H9 (cell line): ENCODE measurements around the gene SHB. TPM values are rescaled to one million over a fixed set of nuclear protein-coding genes. Genes with fewer than 3 reads are reported as not detected.

Experiments used
- DNase-seq: peaks from one replicate; pipeline ENCODE4 v3.0.0-alpha.2; 2017
- H2AFZ ChIP-seq: one replicate; pipeline ENCODE4 v1.6.1; 2013; ENCODE audit warnings: mild to moderate bottlenecking, low read length, control low read depth, moderate library complexity
- H2AK5ac ChIP-seq: 2 replicates; pipeline ENCODE4 v1.6.1; 2013; ENCODE audit warnings: low read length, control low read depth, mixed read lengths; ENCODE audit not compliant: insufficient read length
- H2BK120ac ChIP-seq: one replicate; pipeline ENCODE4 v1.6.1; 2013; ENCODE audit warnings: low read depth, mild to moderate bottlenecking, low read length, control low read depth, inconsistent platforms; ENCODE audit not compliant: poor library complexity, severe bottlenecking
- H2BK12ac ChIP-seq: 2 replicates; pipeline ENCODE4 v1.6.1; 2013; ENCODE audit warnings: low read length, control low read depth, mixed read lengths, low read depth; ENCODE audit not compliant: insufficient read length
- H2BK15ac ChIP-seq: 2 replicates; pipeline ENCODE4 v1.6.1; 2013; ENCODE audit warnings: low read depth, low read length, control low read depth
- H2BK20ac ChIP-seq: one replicate; pipeline ENCODE4 v1.6.1; 2013; ENCODE audit warnings: low read depth, mild to moderate bottlenecking, low read length, control low read depth, inconsistent platforms; ENCODE audit not compliant: poor library complexity, severe bottlenecking
- H2BK5ac ChIP-seq: 2 replicates; pipeline ENCODE4 v1.6.1; 2013; ENCODE audit warnings: low read length, control low read depth, mixed read lengths; ENCODE audit not compliant: insufficient read length
- H3K14ac ChIP-seq: 2 replicates; pipeline ENCODE4 v1.6.1; 2013; ENCODE audit warnings: low read length, control low read depth; ENCODE audit not compliant: insufficient read depth
- H3K18ac ChIP-seq: 2 replicates; pipeline ENCODE4 v1.6.1; 2013; ENCODE audit warnings: low read depth, mild to moderate bottlenecking, mixed read lengths, low read length, control low read depth; ENCODE audit not compliant: insufficient read length
- H3K23ac ChIP-seq: 2 replicates; pipeline ENCODE4 v1.6.1; 2013; ENCODE audit warnings: low read length, control low read depth, mixed read lengths, low read depth; ENCODE audit not compliant: insufficient read length
- H3K23me2 ChIP-seq: 2 replicates; pipeline ENCODE4 v1.6.1; 2013; ENCODE audit warnings: low read depth, mild to moderate bottlenecking, mixed read lengths, low read length, control low read depth; ENCODE audit not compliant: insufficient read length, poor library complexity, severe bottlenecking
- H3K27ac ChIP-seq: 2 replicates; pipeline ENCODE4 v1.5.1; 2013; ENCODE audit warnings: low read length, control low read depth, mixed read lengths, low read depth; ENCODE audit not compliant: insufficient read length
- H3K27me3 ChIP-seq: 2 replicates; pipeline ENCODE4 v1.6.1; 2013; ENCODE audit warnings: low read length, control low read depth, inconsistent platforms; ENCODE audit not compliant: insufficient read depth
- H3K4ac ChIP-seq: 2 replicates; pipeline ENCODE4 v1.6.1; 2013; ENCODE audit warnings: low read depth, mild to moderate bottlenecking, control low read depth, inconsistent platforms, low read length, moderate library complexity
- H3K4me1 ChIP-seq: 2 replicates; pipeline ENCODE4 v1.6.1; 2013; ENCODE audit warnings: low read length, control low read depth, inconsistent platforms; ENCODE audit not compliant: insufficient read depth
- H3K4me2 ChIP-seq: 2 replicates; pipeline ENCODE4 v1.6.1; 2013; ENCODE audit warnings: low read length, control low read depth, mixed read lengths; ENCODE audit not compliant: insufficient read length, insufficient read depth
- H3K56ac ChIP-seq: 2 replicates; pipeline ENCODE4 v1.6.1; 2013; ENCODE audit warnings: low read depth, mild to moderate bottlenecking, mixed read lengths, low read length, control low read depth; ENCODE audit not compliant: insufficient read length
- H3K79me1 ChIP-seq: 2 replicates; pipeline ENCODE4 v1.6.1; 2013; ENCODE audit warnings: low read depth, mild to moderate bottlenecking, moderate library complexity, low read length, control low read depth, inconsistent platforms; ENCODE audit not compliant: insufficient read depth, poor library complexity, severe bottlenecking
- H3K79me2 ChIP-seq: 2 replicates; pipeline ENCODE4 v1.6.1; 2013; ENCODE audit warnings: low read length, control low read depth, inconsistent platforms; ENCODE audit not compliant: insufficient read depth
- H3K9ac ChIP-seq: 2 replicates; pipeline ENCODE4 v1.6.1; 2013; ENCODE audit warnings: low read length, control low read depth, mixed read lengths; ENCODE audit not compliant: insufficient read length; ENCODE audit errors: extremely low read depth
- H3K9me3 ChIP-seq: one replicate; pipeline ENCODE4 v1.6.1; 2013; ENCODE audit warnings: low read depth, low read length, inconsistent platforms; ENCODE audit not compliant: control insufficient read depth
- H3T11ph ChIP-seq: one replicate; pipeline ENCODE4 v1.6.1; 2013; ENCODE audit warnings: mild to moderate bottlenecking, low read length, control low read depth, inconsistent platforms
- H4K20me1 ChIP-seq: one replicate; pipeline ENCODE4 v1.6.1; 2013; ENCODE audit not compliant: control insufficient read depth, insufficient read length, insufficient read depth
- H4K5ac ChIP-seq: 2 replicates; pipeline ENCODE4 v1.6.1; 2013; ENCODE audit warnings: low read depth, mild to moderate bottlenecking, mixed read lengths, low read length, control low read depth; ENCODE audit not compliant: insufficient read length
- H4K8ac ChIP-seq: replicated peaks from 2 replicates; pipeline ENCODE4 v1.6.1; 2013; ENCODE audit warnings: low read length, control low read depth, mixed read lengths, low read depth; ENCODE audit not compliant: insufficient read length
- H4K91ac ChIP-seq: 2 replicates; pipeline ENCODE4 v1.6.1; 2013; ENCODE audit warnings: low read depth, mild to moderate bottlenecking, moderate library complexity, mixed read lengths, low read length, control low read depth; ENCODE audit not compliant: insufficient read length
- H3K27ac Mint-ChIP-seq, 3 experiments: 2 replicates in 2 of 3; 3 replicates in 1 of 3; pipeline ENCODE4 v1.8.0; 2020 to 2021; ENCODE audit warnings: mixed read lengths in 3 of 3, mild to moderate bottlenecking in 1 of 3, moderate library complexity in 1 of 3
- H3K27me3 Mint-ChIP-seq: 2 replicates; pipeline ENCODE4 v1.8.0; 2021; ENCODE audit warnings: low read depth, mild to moderate bottlenecking, moderate library complexity, mixed read lengths
- H3K36me3 Mint-ChIP-seq, 3 experiments: 2 replicates in 2 of 3; 3 replicates in 1 of 3; pipeline ENCODE4 v1.8.0; 2020 to 2021; ENCODE audit warnings: low read depth in 3 of 3, mixed read lengths in 3 of 3; ENCODE audit not compliant: insufficient read depth in 1 of 3
- H3K4me1 Mint-ChIP-seq, 2 experiments: 2 replicates each; pipeline ENCODE4 v1.8.0; 2020; ENCODE audit warnings: mixed read lengths in 2 of 2
- H3K4me3 Mint-ChIP-seq, 2 experiments: 2 replicates in 1 of 2; 3 replicates in 1 of 2; pipeline ENCODE4 v1.8.0; 2020 to 2021; ENCODE audit warnings: mild to moderate bottlenecking in 2 of 2, mixed read lengths in 2 of 2, moderate library complexity in 1 of 2
- H3K9me3 Mint-ChIP-seq, 2 experiments: 2 replicates in 1 of 2; 3 replicates in 1 of 2; pipeline ENCODE4 v1.8.0; 2020; ENCODE audit warnings: mild to moderate bottlenecking in 2 of 2, mixed read lengths in 2 of 2, moderate library complexity in 1 of 2
- CTCF ChIP-seq: fragments of 200-600 bp; sonication (generic); conservative IDR thresholded peaks from 3 replicates; pipeline ENCODE4 v1.8.0; 2021; ENCODE audit warnings: antibody characterized with exemption, mild to moderate bottlenecking
- WGBS: extraction: QIAGEN DNeasy Blood & Tissue Kit; methylation state at CpG from one replicate; pipeline ENCODE4 v1.1.7; 2013; ENCODE audit warnings: missing lambda C conversion rate, low lambda C conversion rate, mixed read lengths; ENCODE audit not compliant: insufficient read length; ENCODE audit errors: extremely low coverage; 5-methylcytosine and 5-hydroxymethylcytosine counted together
- total RNA-seq: library from RNA; stranded (reverse); gene quantifications from 2 replicates; pipeline ENCODE4 v1.2.1, GENCODE V29; 2021

The SHB gene
- total RNA-seq, 1 experiment from 2014 or later, result 14.6 TPM

GRCh38 chr9:38027714-38028113 lies 41.3 kb downstream of the SHB start:
- no peaks in the 10 kb centered on the region for H3K27me3 ChIP-seq
- no peak overlapping the region for H4K5ac ChIP-seq
- H4K8ac ChIP-seq, result no peak overlapping the region
- WGBS, result no CpG with 5 or more reads among the region's 6 CpGs
- no peak overlapping the region for H3K4ac ChIP-seq
- H3K79me1 ChIP-seq, result no peaks in the 10 kb centered on the region
- no peak for TF ChIP-seq CTCF
- Mint-ChIP-seq H3K27ac (0 out of 7 replicates have a peak overlapping the region, but pooled peaks of 1 of the 3 experiments have one; percentile 55), H3K4me1 (peaks cover 53 to 62% of the 10 kb centered on the region in 2 experiments), H3K36me3 (no peaks in the 10 kb centered on the region), H3K27me3 (no peaks in the 10 kb centered on the region), H3K9me3 (no peaks in the 10 kb centered on the region), H3K4me3 (no peak overlapping the region)
- no peak overlapping the region for H2AFZ ChIP-seq
- no peak overlapping the region for H3K4me2 ChIP-seq
- no peaks in the 10 kb centered on the region for H3K9me3 ChIP-seq
- H3K56ac ChIP-seq, result no peak overlapping the region
- H3K14ac ChIP-seq, result no peak overlapping the region
- H2BK5ac ChIP-seq, result no peak overlapping the region
- no peak overlapping the region for H3K18ac ChIP-seq
- no peak overlapping the region for H2AK5ac ChIP-seq
- H2BK15ac ChIP-seq, result no peak overlapping the region
- H4K91ac ChIP-seq, result peak overlapping the region; percentile 47
- no peak overlapping the region for H2BK120ac ChIP-seq
- no peak overlapping the region for H2BK20ac ChIP-seq
- H3K27ac ChIP-seq, result no peak overlapping the region
- H2BK12ac ChIP-seq, result no peak overlapping the region
- no peak overlapping the region for H3K23ac ChIP-seq
- DNase-seq, result no peak
- H3K79me2 ChIP-seq, result no peaks in the 10 kb centered on the region; the same call in 1 of the 2 replicates
- H3K23me2 ChIP-seq, result no peaks in the 10 kb centered on the region
- H3K4me1 ChIP-seq, result peaks cover 25% of the 10 kb centered on the region; the same call in 1 of the 2 replicates
- no peaks in the 10 kb centered on the region for H4K20me1 ChIP-seq
- no peak overlapping the region for H3T11ph ChIP-seq
- H3K9ac ChIP-seq, result no peak overlapping the region
